ENCODE data around the gene APEX1. TPM values are rescaled to one million over a fixed set of nuclear protein-coding genes. Genes with fewer than 3 reads are reported as not detected.

The APEX1 gene
- total and polyA plus RNA-seq, 7 donors: 61.1 to 111 (median 90.5) TPM

DNA sequence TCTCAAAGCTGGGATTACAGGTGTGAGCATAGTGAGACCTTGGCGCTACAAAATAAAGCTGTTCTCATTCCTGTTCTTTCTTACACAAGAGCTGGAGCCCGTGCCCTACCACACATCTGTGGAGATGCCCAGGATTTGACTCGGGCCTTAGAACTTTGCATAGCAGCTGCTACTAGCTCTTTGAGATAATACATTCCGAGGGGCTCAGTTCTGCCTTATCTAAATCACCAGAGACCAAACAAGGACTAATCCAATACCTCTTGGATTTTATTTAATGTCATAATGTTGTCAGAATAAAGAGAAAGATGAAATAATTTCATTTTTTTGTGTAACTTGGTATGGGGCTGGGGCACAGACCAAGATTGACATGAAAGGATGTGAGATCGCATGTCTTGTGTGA is 21.8 kb downstream of the APEX1 start:
- 81 to 86% (median 85%) methylated on average over 5 of the region's 5 CpGs for WGBS, 3 donors
- no peak for DNase-seq
- Histone ChIP-seq H3K4me3 (no peak overlapping the region), H3K9me3 (no peaks in the 10 kb centered on the region), H3K36me3 (ENCODE audit: insufficient read depth in 1 of 2, low read depth in 1 of 2) (peaks cover 13 to 45% of the 10 kb centered on the region in 2 donors), H3K27ac (no peak overlapping the region), H3K27me3 (ENCODE audit: insufficient read depth in 3 of 3, low read length in 2 of 3) (no peaks in the 10 kb centered on the region), H3K4me1 (no peaks in the 10 kb centered on the region)
- intact Hi-C loops (cut with DNase I): no loop called here
- TF ChIP-seq, protein P1, sequence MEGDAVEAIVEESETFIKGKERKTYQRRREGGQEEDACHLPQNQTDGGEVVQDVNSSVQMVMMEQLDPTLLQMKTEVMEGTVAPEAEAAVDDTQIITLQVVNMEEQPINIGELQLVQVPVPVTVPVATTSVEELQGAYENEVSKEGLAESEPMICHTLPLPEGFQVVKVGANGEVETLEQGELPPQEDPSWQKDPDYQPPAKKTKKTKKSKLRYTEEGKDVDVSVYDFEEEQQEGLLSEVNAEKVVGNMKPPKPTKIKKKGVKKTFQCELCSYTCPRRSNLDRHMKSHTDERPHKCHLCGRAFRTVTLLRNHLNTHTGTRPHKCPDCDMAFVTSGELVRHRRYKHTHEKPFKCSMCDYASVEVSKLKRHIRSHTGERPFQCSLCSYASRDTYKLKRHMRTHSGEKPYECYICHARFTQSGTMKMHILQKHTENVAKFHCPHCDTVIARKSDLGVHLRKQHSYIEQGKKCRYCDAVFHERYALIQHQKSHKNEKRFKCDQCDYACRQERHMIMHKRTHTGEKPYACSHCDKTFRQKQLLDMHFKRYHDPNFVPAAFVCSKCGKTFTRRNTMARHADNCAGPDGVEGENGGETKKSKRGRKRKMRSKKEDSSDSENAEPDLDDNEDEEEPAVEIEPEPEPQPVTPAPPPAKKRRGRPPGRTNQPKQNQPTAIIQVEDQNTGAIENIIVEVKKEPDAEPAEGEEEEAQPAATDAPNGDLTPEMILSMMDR (IDR thresholded peaks at IDR 0.05): no peak
- no peak for ATAC-seq

- peaks cover 13 to 43% of the 10 kb centered on the region in 2 donors for H3K36me3 ChIP-seq (ENCODE audit: insufficient read depth in 1 of 2, low read depth in 1 of 2)
- DNase-seq: no peak
- TF ChIP-seq, protein P1 (IDR thresholded peaks at IDR 0.05): no peak
- WGBS, 3 donors: 71 to 82% (median 75%) methylated on average over 1 of the region's 1 CpG
- intact Hi-C loops (cut with DNase I): no loop called here
- no peak for ATAC-seq
- no peaks in the 10 kb centered on the region for H3K9me3 ChIP-seq
- H3K4me3 ChIP-seq: no peak overlapping the region
- H3K27me3 ChIP-seq (ENCODE audit: insufficient read depth in 3 of 3, low read length in 2 of 3): no peaks in the 10 kb centered on the region
- no peaks in the 10 kb centered on the region for H3K4me1 ChIP-seq
- no peak overlapping the region for H3K27ac ChIP-seq
Measured at GRCh38 chr14:20477211-20477876, 22.3 kb downstream of the APEX1 start.

GRCh38 chr14:20478894-20479293 is 23.9 kb downstream of the APEX1 start:
- ATAC-seq: no peak
- H3K4me3 ChIP-seq: no peak overlapping the region
- DNase-seq: no peak
- no peaks in the 10 kb centered on the region for H3K9me3 ChIP-seq
- 87 to 90% (median 89%) methylated on average over 2 of the region's 2 CpGs for WGBS, 3 donors
- intact Hi-C loops (cut with DNase I): no loop called here
- H3K27me3 ChIP-seq (ENCODE audit: insufficient read depth in 3 of 3, low read length in 2 of 3): no peaks in the 10 kb centered on the region
- peaks cover 10 to 29% of the 10 kb centered on the region in 2 donors for H3K36me3 ChIP-seq (ENCODE audit: insufficient read depth in 1 of 2, low read depth in 1 of 2)
- H3K27ac ChIP-seq: no peak overlapping the region
- TF ChIP-seq, protein P1 (IDR thresholded peaks at IDR 0.05): no peak
- no peaks in the 10 kb centered on the region for H3K4me1 ChIP-seq

DNA sequence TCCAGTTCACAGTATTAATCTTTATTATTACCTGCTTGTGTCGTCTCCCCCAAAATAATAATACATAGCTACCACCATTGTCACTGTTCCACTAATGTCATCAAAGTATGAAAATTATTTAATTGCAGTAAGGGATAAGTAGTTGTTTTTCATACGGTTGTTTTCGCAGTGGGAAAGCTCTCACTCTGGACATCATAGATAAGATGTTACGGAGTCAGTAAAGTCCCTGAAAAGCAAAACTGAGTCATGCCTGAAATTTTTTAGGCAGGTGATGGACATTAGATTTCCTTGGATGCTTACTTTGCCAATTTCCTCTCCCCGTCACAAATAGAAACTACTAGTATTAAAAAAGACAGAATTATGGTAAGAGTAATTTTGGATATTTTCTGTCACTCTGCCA is 27.4 kb downstream of the APEX1 start:
- no peaks in the 10 kb centered on the region for H3K36me3 ChIP-seq (ENCODE audit: insufficient read depth in 1 of 2, low read depth in 1 of 2)
- intact Hi-C loops (cut with DNase I): loop anchor here in 1 of 2 donors (10.0 kb wide), 1 partner anchor 82 kb away; the partner anchor contains the start of gene RNASE9
- TF ChIP-seq, protein P1 (IDR thresholded peaks at IDR 0.05): no peak
- no peaks in the 10 kb centered on the region for H3K9me3 ChIP-seq
- ATAC-seq (no peak), DNase-seq (no peak)
- H3K27ac ChIP-seq: no peak overlapping the region
- no peaks in the 10 kb centered on the region for H3K4me1 ChIP-seq
- WGBS, 3 donors: 78 to 85% (median 82%) methylated on average over 5 of the region's 5 CpGs
- H3K4me3 ChIP-seq: no peak overlapping the region
- H3K27me3 ChIP-seq (ENCODE audit: insufficient read depth in 3 of 3, low read length in 2 of 3): peaks cover 0 to 6% (median 0%) of the 10 kb centered on the region in 3 donors
